Astrocyte (in vitro differentiated cells and primary cell): ENCODE results near the gene GMPR.

Experiments
- CTCF ChIP-seq: IDR thresholded peaks from 2 replicates; pipeline ENCODE4 v1.5.1; 2011; ENCODE audit warnings: low read depth, mild to moderate bottlenecking, inconsistent platforms, low read length, moderate library complexity; ENCODE audit not compliant: insufficient read depth
- EZH2 ChIP-seq: IDR thresholded peaks from 2 replicates; pipeline ENCODE4 v1.6.1; 2012; ENCODE audit warnings: mild to moderate bottlenecking, low read length, inconsistent platforms; ENCODE audit not compliant: insufficient read depth

- TF ChIP-seq CTCF (no peak), EZH2 (no peak)
Observed at GRCh38 chr6:16264785-16265184, 26.4 kb downstream of the GMPR start.
